ENCODE results near the gene ACTG1.

DNA sequence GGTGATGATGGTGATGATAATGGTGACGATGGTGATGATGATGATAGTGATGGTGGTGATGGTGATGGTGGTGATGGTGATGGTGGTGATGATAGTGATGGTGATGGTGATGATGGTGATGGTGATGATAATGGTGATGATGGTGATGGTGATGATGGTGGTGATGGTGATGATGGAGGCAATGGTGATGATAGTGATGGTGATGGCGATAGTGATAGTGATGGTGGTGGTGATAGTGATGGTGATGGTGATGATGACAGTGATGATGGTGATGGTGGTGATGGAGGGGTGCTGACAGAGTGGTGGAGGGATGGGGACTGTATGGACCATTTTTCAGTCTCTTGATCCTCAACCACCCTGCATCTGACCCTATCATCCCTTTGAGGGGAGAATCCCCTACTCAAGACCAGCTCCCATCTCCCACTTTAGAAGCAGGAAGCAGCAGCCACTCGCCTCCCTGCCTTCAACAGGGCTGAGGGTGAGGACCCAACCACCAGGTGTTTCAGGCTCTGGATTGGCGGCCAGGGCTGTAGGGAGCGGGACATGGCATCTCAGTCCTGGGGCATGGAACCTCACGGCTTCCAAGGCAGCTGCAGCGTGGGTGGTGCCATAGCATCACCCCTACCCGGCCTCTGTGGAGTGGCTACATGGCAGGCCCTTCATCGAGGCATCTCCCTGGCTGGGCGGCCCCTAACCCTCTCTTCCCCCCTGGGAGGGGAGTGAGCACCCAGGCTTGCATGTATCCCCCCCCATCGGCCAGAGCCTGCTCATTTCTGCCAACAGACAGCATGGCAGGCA, 20.1 kb upstream of the ACTG1 start:
- TF ChIP-seq POLR2A (IDR thresholded peaks at IDR 0.05): no peak
- TF ChIP-seq, protein P1, sequence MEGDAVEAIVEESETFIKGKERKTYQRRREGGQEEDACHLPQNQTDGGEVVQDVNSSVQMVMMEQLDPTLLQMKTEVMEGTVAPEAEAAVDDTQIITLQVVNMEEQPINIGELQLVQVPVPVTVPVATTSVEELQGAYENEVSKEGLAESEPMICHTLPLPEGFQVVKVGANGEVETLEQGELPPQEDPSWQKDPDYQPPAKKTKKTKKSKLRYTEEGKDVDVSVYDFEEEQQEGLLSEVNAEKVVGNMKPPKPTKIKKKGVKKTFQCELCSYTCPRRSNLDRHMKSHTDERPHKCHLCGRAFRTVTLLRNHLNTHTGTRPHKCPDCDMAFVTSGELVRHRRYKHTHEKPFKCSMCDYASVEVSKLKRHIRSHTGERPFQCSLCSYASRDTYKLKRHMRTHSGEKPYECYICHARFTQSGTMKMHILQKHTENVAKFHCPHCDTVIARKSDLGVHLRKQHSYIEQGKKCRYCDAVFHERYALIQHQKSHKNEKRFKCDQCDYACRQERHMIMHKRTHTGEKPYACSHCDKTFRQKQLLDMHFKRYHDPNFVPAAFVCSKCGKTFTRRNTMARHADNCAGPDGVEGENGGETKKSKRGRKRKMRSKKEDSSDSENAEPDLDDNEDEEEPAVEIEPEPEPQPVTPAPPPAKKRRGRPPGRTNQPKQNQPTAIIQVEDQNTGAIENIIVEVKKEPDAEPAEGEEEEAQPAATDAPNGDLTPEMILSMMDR (IDR thresholded peaks at IDR 0.05): no peak

Data from vagina (tissue), 2 donors.